ENCODE measurements around the gene CTNNA3. TPM values are rescaled to one million over a fixed set of nuclear protein-coding genes. Genes with fewer than 3 reads are reported as not detected.

Gene CTNNA3
- total and polyA plus RNA-seq, 2 donors (not counting 3 experiments of a cell fraction or from before 2014, with no cell fraction given) = not detected

- FAIRE-seq (no peak), DNase-seq (ENCODE audit: low read depth, low spot score) (no peak)
Observed at GRCh38 chr10:66784770-66785169, 911.2 kb downstream of the CTNNA3 start.

GRCh38 chr10:66783316-66783715 is 912.7 kb downstream of the CTNNA3 start:
- no peak for DNase-seq (ENCODE audit: low read depth, low spot score)
- no peak for TF ChIP-seq CTCF (IDR thresholded peaks at IDR 0.05; ENCODE audit: extremely low read depth in 1 of 2, insufficient read depth in 1 of 2, low read depth in 1 of 2, low read length in 2 of 2)
- TF ChIP-seq EZH2 (IDR thresholded peaks at IDR 0.05; ENCODE audit: borderline replicate concordance, low read depth, low read length, severe bottlenecking) = no peak
- TF ChIP-seq MAX (IDR thresholded peaks at IDR 0.05; ENCODE audit: insufficient read depth, insufficient read length) = no peak
- TF ChIP-seq MYC (IDR thresholded peaks at IDR 0.05; ENCODE audit: low read depth, low read length) = no peak
- TF ChIP-seq FOS (IDR thresholded peaks at IDR 0.05; ENCODE audit: borderline replicate concordance, insufficient read depth, low read length) = no peak
- no peak overlapping the region for H2AFZ ChIP-seq (ENCODE audit: low read depth, low read length)
- intact Hi-C loops (cut with micrococcal nuclease) = no loop called here
- no peak overlapping the region for H3K4me2 ChIP-seq (ENCODE audit: insufficient read depth, low read length)
- ChIA-PET CTCF (no interaction called here), POLR2A (no interaction called here)
- no peaks in the 10 kb centered on the region for H3K9me1 ChIP-seq (replicated peaks; ENCODE audit: control insufficient read depth, extremely low read depth, insufficient read depth, low read length)
- no TSS peak for BruUV-seq (replicated peaks)
- H3K4me1 ChIP-seq (ENCODE audit: control insufficient read depth, extremely low read depth, insufficient read depth, low read length) = no peaks in the 10 kb centered on the region
- H4K20me1 ChIP-seq (replicated peaks; ENCODE audit: control insufficient read depth, extremely low read depth, insufficient read depth, low read length) = no peaks in the 10 kb centered on the region
- H3K4me3 ChIP-seq (replicated peaks in 1 of 3; ENCODE audit: insufficient read depth in 1 of 3, low read depth in 1 of 3, low read length in 3 of 3) = no peak overlapping the region
- no peaks in the 10 kb centered on the region for H3K36me3 ChIP-seq (ENCODE audit: control insufficient read depth in 2 of 2, extremely low read depth in 1 of 2, insufficient read depth in 2 of 2, low read length in 2 of 2)
- FAIRE-seq = no peak
- H3K27ac ChIP-seq (ENCODE audit: insufficient read depth, low read depth, low read length) = no peak overlapping the region
- H3K27me3 ChIP-seq (ENCODE audit: control insufficient read depth in 2 of 2, insufficient read depth in 2 of 2, low read length in 2 of 2) = no peaks in the 10 kb centered on the region
- no peaks in the 10 kb centered on the region for H3K79me2 ChIP-seq (ENCODE audit: control insufficient read depth, insufficient read depth, low read length)
- no peak overlapping the region for H3K9ac ChIP-seq (replicated peaks; ENCODE audit: extremely low read depth, insufficient read depth, low read length)
- H3K9me3 ChIP-seq (replicated peaks; ENCODE audit: control insufficient read depth, insufficient read depth, low read length) = no peaks in the 10 kb centered on the region
- dilution Hi-C loops (cut with MboI; ENCODE audit: extremely low pct_ligation_motif_present, low sequenced_read_pairs) = no loop called here

More at GRCh38 chr10:66784770-66785169, 911.2 kb downstream of the CTNNA3 start:
- Histone ChIP-seq H3K27me3 (ENCODE audit: control insufficient read depth in 2 of 2, insufficient read depth in 2 of 2, low read length in 2 of 2) (no peaks in the 10 kb centered on the region), H3K4me2 (ENCODE audit: insufficient read depth, low read length) (no peak overlapping the region), H3K79me2 (ENCODE audit: control insufficient read depth, insufficient read depth, low read length) (no peaks in the 10 kb centered on the region), H3K4me1 (ENCODE audit: control insufficient read depth, extremely low read depth, insufficient read depth, low read length) (no peaks in the 10 kb centered on the region), H2AFZ (ENCODE audit: low read depth, low read length) (no peak overlapping the region), H3K9ac (replicated peaks; ENCODE audit: extremely low read depth, insufficient read depth, low read length) (no peak overlapping the region), H3K9me3 (replicated peaks; ENCODE audit: control insufficient read depth, insufficient read depth, low read length) (no peaks in the 10 kb centered on the region), H4K20me1 (replicated peaks; ENCODE audit: control insufficient read depth, extremely low read depth, insufficient read depth, low read length) (no peaks in the 10 kb centered on the region), H3K27ac (ENCODE audit: insufficient read depth, low read depth, low read length) (no peak overlapping the region), H3K4me3 (replicated peaks in 1 of 3; ENCODE audit: insufficient read depth in 1 of 3, low read depth in 1 of 3, low read length in 3 of 3) (no peak overlapping the region), H3K9me1 (replicated peaks; ENCODE audit: control insufficient read depth, extremely low read depth, insufficient read depth, low read length) (no peaks in the 10 kb centered on the region), H3K36me3 (ENCODE audit: control insufficient read depth in 2 of 2, extremely low read depth in 1 of 2, insufficient read depth in 2 of 2, low read length in 2 of 2) (no peaks in the 10 kb centered on the region)
- intact Hi-C loops (cut with micrococcal nuclease) (no loop called here), dilution Hi-C loops (cut with MboI; ENCODE audit: extremely low pct_ligation_motif_present, low sequenced_read_pairs) (no loop called here)
- CTCF ChIA-PET = no interaction called here
- no peak for TF ChIP-seq EZH2 (IDR thresholded peaks at IDR 0.05; ENCODE audit: borderline replicate concordance, low read depth, low read length, severe bottlenecking)
- no peak for TF ChIP-seq POLR2A (IDR thresholded peaks at IDR 0.05; ENCODE audit: low read depth, low read length)
- no TSS peak for BruUV-seq (replicated peaks)
- POLR2A ChIA-PET = no interaction called here
